Breast epithelium (tissue), 4 donors: Measurements from ENCODE around the gene JADE2. TPM values are rescaled to one million over a fixed set of nuclear protein-coding genes. Genes with fewer than 3 reads are reported as not detected.
A peak's percentile ranks its signal among the peaks of the same experiment; 100 is the strongest.

ENCODE experiments used
- DNase-seq, 2 donors: peaks; one replicate each; pipeline ENCODE4 v3.0.0-alpha.2; 2019; ENCODE audit warnings: low spot score in 2 of 2
- H3K27ac ChIP-seq, 2 donors: fragments of 200-600 bp; sonication (generic) in 1 of 2; one replicate each; pipeline ENCODE4 v1.5.1; 2016 to 2019; ENCODE audit warnings: mild to moderate bottlenecking in 1 of 2
- H3K27me3 ChIP-seq, 2 donors: fragments of 200-600 bp; sonication (generic) in 1 of 2; one replicate each; pipeline versions ENCODE4 v1.5.1 to v1.6.0; 2017 to 2019; ENCODE audit warnings: control low read depth in 1 of 2, mild to moderate bottlenecking in 1 of 2
- H3K36me3 ChIP-seq: fragments of 200-600 bp; one replicate; pipeline ENCODE4 v1.5.1; 2019
- H3K4me1 ChIP-seq, 2 donors: fragments of 200-600 bp; sonication (generic); one replicate each; pipeline ENCODE4 v1.5.1; 2016 to 2019; ENCODE audit warnings: control low read depth in 1 of 2
- H3K4me3 ChIP-seq, 3 donors: fragments of 200-600 bp; sonication (generic); 1 replicate in 2 of 3; 2 replicates in 1 of 3; pipeline ENCODE4 v1.5.1; 2016 to 2019; ENCODE audit warnings: mild to moderate bottlenecking in 3 of 3, moderate library complexity in 2 of 3
- H3K9me3 ChIP-seq, 2 donors: fragments of 200-600 bp; sonication (generic) in 1 of 2; one replicate each; pipeline ENCODE4 v1.5.1; 2016 to 2019; ENCODE audit warnings: control low read depth in 1 of 2
- CTCF ChIP-seq, 3 donors: fragments of 450-650 bp; IDR thresholded peaks; one replicate each; pipeline ENCODE4 v1.5.1; 2016 to 2017; ENCODE audit warnings: antibody characterized with exemption in 3 of 3, mild to moderate bottlenecking in 3 of 3, moderate library complexity in 3 of 3
- POLR2A ChIP-seq: fragments of 450-650 bp; IDR thresholded peaks from one replicate; pipeline ENCODE4 v1.6.1; 2016; ENCODE audit warnings: antibody characterized with exemption, mild to moderate bottlenecking, moderate library complexity
- POLR2AphosphoS5 ChIP-seq, 3 donors: sonication (generic); formaldehyde crosslinking; IDR thresholded peaks; one replicate each; pipeline ENCODE4 v1.6.1; 2017; ENCODE audit warnings: antibody characterized with exemption in 3 of 3
- intact Hi-C: fragments of 100-400 bp; cut with DNase I; formaldehyde crosslinking; loops from one replicate; pipeline ENCODE4 v1.15.1; 2023; ENCODE audit warnings: low total_unique reads
- total RNA-seq, 3 donors: library from RNA; depleted of rRNA; stranded (reverse); fragments of >200 nt; gene quantifications; one replicate each; pipeline ENCODE4 v1.1.0, GENCODE V29; 2016

Gene JADE2
- total RNA-seq, 3 donors from 2014 or later, result 39.0 to 66.0 (median 61.4) TPM

DNA sequence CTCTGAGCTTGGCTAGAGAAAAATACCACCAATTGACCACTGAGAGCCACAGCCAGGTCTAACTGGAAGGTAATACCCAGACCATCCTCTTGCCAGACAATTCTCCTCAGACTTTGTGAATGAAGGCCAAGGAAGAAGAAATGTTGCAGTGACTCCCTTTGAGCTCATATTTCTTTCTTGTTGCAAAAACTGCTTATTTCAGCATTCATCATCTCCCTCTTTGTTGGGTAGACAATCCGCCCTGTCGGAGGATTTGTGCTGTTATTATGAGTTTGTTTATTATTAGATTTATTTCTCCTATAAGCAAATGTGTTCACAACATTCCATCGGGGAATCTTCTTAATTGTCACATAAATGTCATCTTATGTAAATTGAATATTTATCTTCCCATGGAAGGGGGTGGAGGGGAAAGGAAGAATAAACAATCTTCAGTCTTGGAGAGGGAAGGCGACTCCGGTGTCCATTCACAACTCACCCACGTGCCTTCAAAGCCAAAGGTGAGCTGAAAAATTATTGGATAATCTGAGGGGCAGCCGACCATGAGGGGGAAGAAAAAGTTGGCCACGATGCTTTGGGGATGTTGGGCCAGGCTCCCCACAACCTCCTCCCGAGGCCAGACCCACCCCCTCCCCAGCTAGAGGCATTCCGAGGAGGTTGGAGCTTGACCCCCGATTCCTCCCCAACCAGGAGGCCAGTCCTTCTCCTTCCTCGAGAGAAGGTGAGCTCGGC is 1.8 kb upstream of the JADE2 start:
- H3K9me3 ChIP-seq, result no peaks in the 10 kb centered on the region
- H3K36me3 ChIP-seq, result no peaks in the 10 kb centered on the region
- H3K4me1 ChIP-seq, result peaks cover 0 to 9% of the 10 kb centered on the region in 2 donors
- intact Hi-C loops, result loop anchor here (10.0 kb wide), 2 partner anchors 59 to 109 kb away; partner anchors contain the start of gene CDKN2AIPNL
- H3K27ac ChIP-seq, result peak overlapping the region; percentile 98 to 99
- DNase-seq, result no peak
- peak overlapping the region; percentile 79 to 95 (median 92) for H3K4me3 ChIP-seq
- no peaks in the 10 kb centered on the region for H3K27me3 ChIP-seq
- TF ChIP-seq CTCF (IDR thresholded peaks at IDR 0.05) (no peak), POLR2A (no peak), POLR2AphosphoS5 (IDR thresholded peaks at IDR 0.05) (no peak)

DNA sequence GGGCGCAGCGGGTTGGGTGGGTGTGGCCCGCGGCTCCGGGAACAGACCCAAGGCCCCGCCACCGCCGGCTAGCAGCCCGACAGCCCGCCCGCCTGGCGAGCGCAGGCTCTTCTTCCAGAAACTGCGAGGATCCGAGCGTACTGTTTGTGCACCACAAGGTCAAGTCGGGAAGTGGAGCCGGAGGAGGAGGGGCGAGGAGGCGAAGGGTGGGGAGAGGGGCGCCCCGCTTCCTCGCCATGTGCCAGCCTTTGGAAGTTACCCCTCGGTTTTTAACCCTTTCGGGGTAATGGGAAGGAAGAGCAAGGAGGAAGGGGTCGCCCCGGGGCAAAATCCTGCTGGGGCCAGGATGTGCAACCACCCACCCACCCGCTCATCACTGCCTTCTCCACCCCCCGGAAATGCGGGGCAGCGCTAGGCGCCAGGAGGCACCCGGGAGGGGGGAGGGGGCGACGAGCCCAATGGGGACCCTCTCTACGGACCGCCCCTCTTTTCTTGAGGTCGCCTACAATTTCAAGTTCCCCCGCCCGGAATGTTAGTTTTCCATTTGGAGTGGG is 1.1 kb upstream of the JADE2 start:
- Histone ChIP-seq H3K27me3 (no peaks in the 10 kb centered on the region), H3K9me3 (no peaks in the 10 kb centered on the region), H3K4me3 (peak overlapping the region; percentile 79 to 95 (median 92)), H3K27ac (peak overlapping the region; percentile 98 to 99), H3K36me3 (no peaks in the 10 kb centered on the region), H3K4me1 (peaks cover 0 to 10% of the 10 kb centered on the region in 2 donors)
- intact Hi-C loops, result loop anchor here (10.0 kb wide), 2 partner anchors 60 to 110 kb away; partner anchors contain the start of gene CDKN2AIPNL
- TF ChIP-seq CTCF (IDR thresholded peaks at IDR 0.05) (peak in 1 of 3 donors; percentile 23), POLR2AphosphoS5 (IDR thresholded peaks at IDR 0.05) (peak; percentile 82 to 89 (median 82)), POLR2A (peak; percentile 39)
- peak; percentile 84 to 86 for DNase-seq

- Histone ChIP-seq H3K36me3 (no peaks in the 10 kb centered on the region), H3K9me3 (no peaks in the 10 kb centered on the region), H3K27ac (peak overlapping the region; percentile 98 to 99), H3K4me3 (peak overlapping the region; percentile 79 to 95 (median 92)), H3K4me1 (peaks cover 0 to 10% of the 10 kb centered on the region in 2 donors), H3K27me3 (no peaks in the 10 kb centered on the region)
- TF ChIP-seq POLR2A, result peak; percentile 42
- TF ChIP-seq CTCF (IDR thresholded peaks at IDR 0.05), result no peak
- TF ChIP-seq POLR2AphosphoS5 (IDR thresholded peaks at IDR 0.05), result peak; percentile 26 to 82 (median 77)
- intact Hi-C loops, result loop anchor here (10.0 kb wide), 2 partner anchors 61 to 111 kb away; partner anchors contain the start of gene CDKN2AIPNL
- peak; percentile 70 to 78 for DNase-seq
Measured at GRCh38 chr5:134525683-134526482, 413 bp downstream of the JADE2 start.

GRCh38 chr5:134526483-134527155 is 1.1 kb downstream of the JADE2 start:
- H3K27me3 ChIP-seq, result no peaks in the 10 kb centered on the region
- TF ChIP-seq POLR2A (no peak), POLR2AphosphoS5 (IDR thresholded peaks at IDR 0.05) (peak in 2 of 3 donors; percentile 26 to 30), CTCF (IDR thresholded peaks at IDR 0.05) (peak in 2 of 3 donors; percentile 33 to 36)
- H3K36me3 ChIP-seq, result no peaks in the 10 kb centered on the region
- intact Hi-C loops, result loop anchor here (10.0 kb wide), 2 partner anchors 62 to 112 kb away; partner anchors contain the start of gene CDKN2AIPNL
- H3K4me3 ChIP-seq, result peak overlapping the region; percentile 79 to 95 (median 92)
- H3K4me1 ChIP-seq, result peaks cover 0 to 10% of the 10 kb centered on the region in 2 donors
- H3K27ac ChIP-seq, result peak overlapping the region; percentile 98 to 99
- peak; percentile 74 to 75 for DNase-seq
- H3K9me3 ChIP-seq, result no peaks in the 10 kb centered on the region
